ENCODE measurements around the gene SLC10A4.

SLC10A4 gene

DNA sequence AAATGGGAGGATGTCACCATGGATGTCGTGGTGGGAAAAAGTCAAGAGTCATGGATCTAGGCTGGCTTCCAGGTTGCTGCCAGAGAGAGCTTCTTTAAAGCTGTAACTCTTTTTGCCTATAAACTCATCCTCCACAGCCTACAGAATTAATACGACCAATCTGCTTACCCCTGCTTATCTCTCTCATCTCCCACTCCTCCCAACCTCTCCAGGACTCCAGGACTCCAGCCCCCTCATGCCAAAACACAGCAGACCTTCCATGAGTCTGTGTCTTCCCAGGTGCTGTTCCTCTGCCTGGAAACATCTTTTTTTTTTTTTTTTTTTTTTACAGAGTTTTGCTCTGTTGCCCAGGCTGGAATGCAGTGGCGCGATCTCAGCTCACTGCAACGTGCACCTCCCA is 15.3 kb upstream of the SLC10A4 start:
- no peaks in the 10 kb centered on the region for H3K27me3 ChIP-seq (ENCODE audit: insufficient read depth, low read depth)
- TF ChIP-seq, protein P1, sequence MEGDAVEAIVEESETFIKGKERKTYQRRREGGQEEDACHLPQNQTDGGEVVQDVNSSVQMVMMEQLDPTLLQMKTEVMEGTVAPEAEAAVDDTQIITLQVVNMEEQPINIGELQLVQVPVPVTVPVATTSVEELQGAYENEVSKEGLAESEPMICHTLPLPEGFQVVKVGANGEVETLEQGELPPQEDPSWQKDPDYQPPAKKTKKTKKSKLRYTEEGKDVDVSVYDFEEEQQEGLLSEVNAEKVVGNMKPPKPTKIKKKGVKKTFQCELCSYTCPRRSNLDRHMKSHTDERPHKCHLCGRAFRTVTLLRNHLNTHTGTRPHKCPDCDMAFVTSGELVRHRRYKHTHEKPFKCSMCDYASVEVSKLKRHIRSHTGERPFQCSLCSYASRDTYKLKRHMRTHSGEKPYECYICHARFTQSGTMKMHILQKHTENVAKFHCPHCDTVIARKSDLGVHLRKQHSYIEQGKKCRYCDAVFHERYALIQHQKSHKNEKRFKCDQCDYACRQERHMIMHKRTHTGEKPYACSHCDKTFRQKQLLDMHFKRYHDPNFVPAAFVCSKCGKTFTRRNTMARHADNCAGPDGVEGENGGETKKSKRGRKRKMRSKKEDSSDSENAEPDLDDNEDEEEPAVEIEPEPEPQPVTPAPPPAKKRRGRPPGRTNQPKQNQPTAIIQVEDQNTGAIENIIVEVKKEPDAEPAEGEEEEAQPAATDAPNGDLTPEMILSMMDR (conservative IDR thresholded peaks at IDR 0.05; ENCODE audit: low read depth, low read length): no peak
- H3K27ac ChIP-seq: no peak overlapping the region
- no peaks in the 10 kb centered on the region for H3K36me3 ChIP-seq (ENCODE audit: insufficient read depth)
- H3K4me1 ChIP-seq (ENCODE audit: low read depth, poor library complexity, severe bottlenecking): peaks cover 17% of the 10 kb centered on the region
- H4K20me1 ChIP-seq (ENCODE audit: insufficient read depth): no peaks in the 10 kb centered on the region
- H3K79me2 ChIP-seq (ENCODE audit: insufficient read depth, low read depth): no peaks in the 10 kb centered on the region
- H2AFZ ChIP-seq (ENCODE audit: low read depth): no peak overlapping the region
- no peak overlapping the region for H3K4me2 ChIP-seq
- H3K4me3 ChIP-seq (IDR thresholded peaks at IDR 0.05; ENCODE audit: insufficient read depth, low read depth, low read length): no peak overlapping the region
- no peak overlapping the region for H3K9ac ChIP-seq

DNA sequence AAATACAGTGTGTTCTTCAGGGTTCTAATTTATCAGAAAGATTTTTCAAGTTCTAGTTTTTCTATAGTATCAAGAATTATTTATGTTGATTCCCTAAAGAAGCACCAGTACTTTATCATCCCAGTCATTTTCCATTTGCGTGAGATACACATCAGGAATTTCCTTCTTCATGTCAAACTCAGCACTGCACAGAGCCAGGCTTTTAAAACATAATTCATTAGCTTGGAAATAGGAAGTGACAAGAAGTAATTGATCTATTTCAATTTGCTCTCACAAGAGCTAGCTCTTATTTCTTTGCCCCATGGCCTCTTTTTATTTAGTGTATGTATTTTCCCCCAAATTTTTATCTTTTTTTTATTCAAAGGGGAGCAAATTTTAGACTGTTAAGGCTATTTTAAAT is 13.0 kb upstream of the SLC10A4 start:
- peak overlapping the region; percentile 14 for H3K4me2 ChIP-seq
- no peak overlapping the region for H3K9ac ChIP-seq
- H4K20me1 ChIP-seq (ENCODE audit: insufficient read depth): no peaks in the 10 kb centered on the region
- peaks cover 17% of the 10 kb centered on the region for H3K4me1 ChIP-seq (ENCODE audit: low read depth, poor library complexity, severe bottlenecking)
- H3K4me3 ChIP-seq (IDR thresholded peaks at IDR 0.05; ENCODE audit: insufficient read depth, low read depth, low read length): no peak overlapping the region
- no peak overlapping the region for H2AFZ ChIP-seq (ENCODE audit: low read depth)
- peak overlapping the region; percentile 3; the same call in 1 of the 2 replicates for H3K27ac ChIP-seq
- H3K79me2 ChIP-seq (ENCODE audit: insufficient read depth, low read depth): no peaks in the 10 kb centered on the region
- H3K36me3 ChIP-seq (ENCODE audit: insufficient read depth): no peaks in the 10 kb centered on the region
- H3K27me3 ChIP-seq (ENCODE audit: insufficient read depth, low read depth): no peaks in the 10 kb centered on the region
- TF ChIP-seq, protein P1 (conservative IDR thresholded peaks at IDR 0.05; ENCODE audit: low read depth, low read length): no peak

DNA sequence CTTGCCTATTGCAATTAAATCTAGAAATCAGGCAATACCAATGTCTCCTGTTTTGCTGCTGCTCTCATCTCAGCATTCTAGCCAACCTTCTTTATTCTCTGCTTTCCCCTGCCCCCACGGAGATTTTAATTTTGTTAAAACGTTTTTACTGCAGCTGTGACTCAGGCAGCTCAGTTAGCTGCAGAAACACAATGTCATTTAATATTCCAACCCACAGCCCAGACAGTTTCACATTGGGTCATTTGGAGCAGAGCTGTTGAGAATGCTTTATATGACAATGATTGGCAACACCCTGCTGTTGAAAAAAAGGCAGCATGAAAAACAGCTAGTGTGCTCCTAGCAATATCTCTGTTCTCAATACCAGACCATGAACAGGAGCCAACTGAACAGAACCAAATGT is 12.6 kb upstream of the SLC10A4 start:
- Histone ChIP-seq H3K4me3 (IDR thresholded peaks at IDR 0.05; ENCODE audit: insufficient read depth, low read depth, low read length) (no peak overlapping the region), H3K27ac (peak overlapping the region; percentile 3; the same call in 1 of the 2 replicates), H3K4me1 (ENCODE audit: low read depth, poor library complexity, severe bottlenecking) (peaks cover 17% of the 10 kb centered on the region), H3K9ac (no peak overlapping the region), H3K79me2 (ENCODE audit: insufficient read depth, low read depth) (no peaks in the 10 kb centered on the region), H3K27me3 (ENCODE audit: insufficient read depth, low read depth) (no peaks in the 10 kb centered on the region), H4K20me1 (ENCODE audit: insufficient read depth) (no peaks in the 10 kb centered on the region), H3K4me2 (peak overlapping the region; percentile 14), H2AFZ (ENCODE audit: low read depth) (peak overlapping the region; percentile 40; the same call in 1 of the 2 replicates), H3K36me3 (ENCODE audit: insufficient read depth) (no peaks in the 10 kb centered on the region)
- TF ChIP-seq, protein P1 (conservative IDR thresholded peaks at IDR 0.05; ENCODE audit: low read depth, low read length): no peak

DNA sequence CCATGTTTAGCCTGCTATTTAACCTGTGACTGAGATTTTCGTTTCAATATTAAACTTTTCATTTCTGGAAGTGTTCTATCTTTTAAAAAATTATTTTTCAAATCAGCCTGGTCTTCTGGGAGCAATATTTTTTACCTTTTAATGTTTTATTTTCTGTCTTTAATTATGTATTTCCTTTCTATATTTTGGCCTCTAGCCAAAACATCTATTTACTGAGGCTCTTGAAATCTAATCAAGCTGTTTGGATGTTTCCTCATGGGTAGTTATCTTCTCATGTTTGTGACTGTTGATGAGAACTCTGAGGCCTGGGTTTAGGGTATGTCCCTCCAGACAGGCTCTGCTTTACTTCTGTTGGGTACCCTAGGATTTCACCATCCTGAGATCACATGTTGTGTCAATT is 10.3 kb upstream of the SLC10A4 start:
- Histone ChIP-seq H3K79me2 (ENCODE audit: insufficient read depth, low read depth) (no peaks in the 10 kb centered on the region), H2AFZ (ENCODE audit: low read depth) (no peak overlapping the region), H3K27me3 (ENCODE audit: insufficient read depth, low read depth) (no peaks in the 10 kb centered on the region), H4K20me1 (ENCODE audit: insufficient read depth) (no peaks in the 10 kb centered on the region), H3K4me2 (no peak overlapping the region), H3K9ac (no peak overlapping the region), H3K27ac (no peak overlapping the region), H3K36me3 (ENCODE audit: insufficient read depth) (no peaks in the 10 kb centered on the region), H3K4me3 (IDR thresholded peaks at IDR 0.05; ENCODE audit: insufficient read depth, low read depth, low read length) (no peak overlapping the region), H3K4me1 (ENCODE audit: low read depth, poor library complexity, severe bottlenecking) (peaks cover 17% of the 10 kb centered on the region)
- TF ChIP-seq, protein P1 (conservative IDR thresholded peaks at IDR 0.05; ENCODE audit: low read depth, low read length): no peak
